ENCODE measurements around the gene LMX1A.

The LMX1A gene

DNA sequence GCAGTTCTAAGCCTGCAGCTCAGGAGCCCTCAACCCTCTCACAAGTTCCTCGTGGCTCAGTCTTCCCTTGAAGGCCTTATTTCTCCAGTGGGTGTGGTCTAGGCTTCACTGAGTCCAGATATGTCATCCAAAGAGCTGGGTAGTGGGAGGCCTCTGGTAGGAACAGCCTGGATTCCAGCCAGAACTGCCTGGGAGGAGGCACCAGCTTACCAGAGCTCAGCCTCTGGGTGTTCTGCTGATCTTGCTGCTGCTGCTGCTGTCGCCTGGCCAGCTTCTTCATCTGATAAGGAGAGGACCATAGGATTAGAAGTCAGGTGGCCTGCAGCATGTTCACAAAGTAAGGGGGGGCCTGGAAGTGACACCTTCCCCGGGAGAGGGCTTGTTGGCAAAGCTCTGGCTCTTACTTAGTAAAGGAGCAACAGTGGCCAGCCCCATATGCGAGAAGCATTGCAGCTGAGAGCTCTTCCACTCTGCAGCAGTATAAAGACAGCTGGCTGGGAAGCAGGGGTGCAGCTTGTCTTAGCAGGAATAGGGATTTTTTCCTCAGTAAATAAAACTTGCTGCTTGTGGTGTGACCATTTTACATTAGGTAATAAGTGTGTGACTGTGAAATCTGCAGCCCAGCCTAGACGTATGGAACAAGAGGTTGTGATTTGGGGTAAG lies 148.5 kb downstream of the LMX1A start:
- no peak for DNase-seq

DNA sequence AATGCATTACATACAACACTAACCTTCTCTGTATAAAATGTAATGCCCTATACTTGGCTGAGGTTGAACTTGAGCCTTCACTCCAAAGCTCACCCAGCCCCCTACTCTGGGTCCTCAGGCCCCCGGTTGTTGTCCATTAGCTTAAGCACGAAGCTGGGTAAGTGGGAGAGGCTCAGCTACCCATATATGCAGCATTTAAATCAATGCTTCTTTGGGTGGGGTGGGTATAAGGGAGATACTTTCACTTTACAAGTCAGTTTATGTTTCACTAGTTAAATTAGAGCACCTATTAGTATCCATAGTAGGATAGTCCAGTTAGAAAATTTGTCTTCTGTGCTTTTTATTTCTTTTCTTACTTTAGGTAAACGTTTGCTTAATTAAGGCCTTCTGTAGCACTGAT lies 151.4 kb downstream of the LMX1A start:
- no peak for DNase-seq

DNA sequence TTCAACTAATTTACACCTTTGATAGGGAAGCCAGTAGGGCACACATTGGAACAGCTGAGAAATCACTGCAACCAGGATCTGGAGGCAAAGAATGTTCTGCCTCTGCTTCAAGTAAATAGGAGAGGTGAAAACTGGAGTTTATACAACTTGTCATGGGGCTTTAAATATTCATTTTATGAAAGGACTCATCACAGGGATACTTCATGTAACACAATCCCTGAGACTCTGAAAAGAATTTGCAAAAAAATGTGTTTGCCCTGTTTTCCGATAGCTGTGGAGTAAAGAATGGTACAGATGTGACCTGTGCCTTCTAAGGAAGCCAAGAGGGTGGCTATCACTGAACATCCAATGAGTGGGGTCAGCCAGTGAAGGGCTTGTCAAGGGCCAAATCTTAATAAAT lies 152.0 kb downstream of the LMX1A start:
- DNase-seq: no peak

DNA sequence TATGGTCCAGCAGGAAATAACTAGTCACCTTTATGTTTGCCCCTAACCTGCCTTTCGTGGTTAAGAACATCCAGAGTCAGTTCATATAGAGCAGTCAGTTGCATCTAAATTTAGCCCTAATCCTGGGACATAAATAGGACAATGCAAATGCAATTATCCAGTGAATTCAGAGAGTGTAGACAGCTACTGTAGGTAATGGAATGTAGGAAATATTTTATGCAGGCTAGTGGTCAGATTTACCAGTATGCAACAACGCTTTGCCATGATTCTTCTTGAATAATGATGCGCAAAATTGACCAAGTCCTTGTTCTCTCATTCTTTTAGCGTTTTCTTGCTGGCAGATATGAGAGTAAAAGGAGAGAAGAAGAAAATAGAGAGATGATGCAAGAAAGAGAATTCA lies 165.4 kb downstream of the LMX1A start:
- no peak for DNase-seq

DNA sequence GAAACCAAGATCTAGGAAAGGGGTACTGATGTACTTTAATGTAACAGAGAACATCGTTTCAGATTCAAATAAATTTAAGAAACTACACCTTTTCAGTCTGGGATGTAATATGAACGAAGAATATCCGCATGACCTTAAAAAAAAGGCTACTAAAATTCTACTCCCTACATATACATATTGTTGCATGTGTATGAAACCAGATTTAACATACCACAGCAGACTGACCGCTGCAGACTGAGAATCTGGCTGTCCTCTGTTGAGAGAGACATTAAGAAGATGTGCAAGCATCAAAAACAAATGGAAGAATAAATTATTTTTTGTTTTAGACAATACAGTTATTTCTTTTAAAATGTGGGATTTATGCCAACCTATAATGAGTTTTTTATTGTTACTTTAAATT lies 166.6 kb downstream of the LMX1A start:
- no peak for DNase-seq

DNA sequence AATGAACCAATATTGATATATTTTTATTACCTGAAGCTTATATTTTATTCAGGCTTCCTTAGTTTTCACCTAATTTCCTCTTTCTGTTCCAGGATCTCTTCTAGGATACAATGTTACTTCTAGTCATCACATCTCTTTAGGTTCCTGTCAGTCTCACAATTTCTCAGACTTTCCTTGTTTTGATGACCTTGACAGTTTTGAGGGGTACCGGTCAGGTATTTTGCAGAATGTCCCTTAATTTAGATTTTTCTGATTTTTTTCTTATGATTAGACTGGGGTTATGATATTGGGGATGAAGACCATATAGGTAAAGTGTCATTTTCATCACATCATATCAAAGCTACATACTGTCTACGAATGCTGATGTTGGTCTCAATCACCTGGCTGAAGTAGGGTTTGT lies 167.5 kb downstream of the LMX1A start:
- no peak for DNase-seq

DNA sequence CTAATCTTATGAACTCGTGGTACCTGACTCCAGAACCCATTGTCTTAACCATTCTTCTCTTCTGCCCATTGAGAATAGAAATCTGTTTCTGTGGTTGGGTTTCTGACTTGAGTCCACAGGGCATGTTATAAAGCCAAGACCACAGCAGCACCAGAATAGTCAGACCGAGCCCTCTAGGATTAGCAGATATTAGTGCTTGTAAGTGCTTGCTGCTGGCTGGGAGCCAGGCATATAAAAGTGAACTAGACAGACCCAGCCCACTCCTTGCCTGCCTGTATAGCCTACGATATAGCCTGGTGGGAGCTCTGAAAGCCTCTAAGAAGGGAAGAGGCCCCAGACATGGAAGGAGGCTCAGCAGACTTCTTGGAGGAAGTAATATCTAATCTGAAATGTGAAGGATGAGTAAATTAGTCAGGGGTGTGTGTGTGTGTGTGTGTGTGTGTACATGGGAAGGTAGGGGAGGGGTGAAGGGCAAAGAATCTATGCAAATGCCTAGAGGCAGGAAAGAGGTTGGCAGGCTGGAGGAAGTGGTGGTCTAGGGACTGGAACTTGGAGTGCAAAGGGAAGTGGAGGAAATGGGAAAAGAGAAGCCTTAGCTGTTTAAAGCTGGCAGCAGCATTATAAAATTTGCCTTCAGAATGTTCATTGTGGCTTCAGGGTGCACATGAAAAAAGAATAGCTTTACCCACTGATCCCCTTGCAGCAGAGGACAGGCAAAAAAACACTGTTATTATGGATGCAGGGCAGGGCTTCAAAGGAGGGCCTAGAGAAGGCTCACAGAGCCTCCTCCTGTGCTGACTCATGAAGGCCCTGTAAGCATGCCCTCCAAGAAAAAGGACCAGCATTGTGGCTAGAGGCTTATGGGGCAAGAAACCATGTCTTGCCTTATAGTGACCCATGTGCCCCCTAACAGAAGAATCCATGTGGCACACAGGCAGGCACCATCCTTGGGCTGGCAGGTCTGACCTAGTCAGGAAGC lies 169.2 kb downstream of the LMX1A start:
- DNase-seq: no peak

DNA sequence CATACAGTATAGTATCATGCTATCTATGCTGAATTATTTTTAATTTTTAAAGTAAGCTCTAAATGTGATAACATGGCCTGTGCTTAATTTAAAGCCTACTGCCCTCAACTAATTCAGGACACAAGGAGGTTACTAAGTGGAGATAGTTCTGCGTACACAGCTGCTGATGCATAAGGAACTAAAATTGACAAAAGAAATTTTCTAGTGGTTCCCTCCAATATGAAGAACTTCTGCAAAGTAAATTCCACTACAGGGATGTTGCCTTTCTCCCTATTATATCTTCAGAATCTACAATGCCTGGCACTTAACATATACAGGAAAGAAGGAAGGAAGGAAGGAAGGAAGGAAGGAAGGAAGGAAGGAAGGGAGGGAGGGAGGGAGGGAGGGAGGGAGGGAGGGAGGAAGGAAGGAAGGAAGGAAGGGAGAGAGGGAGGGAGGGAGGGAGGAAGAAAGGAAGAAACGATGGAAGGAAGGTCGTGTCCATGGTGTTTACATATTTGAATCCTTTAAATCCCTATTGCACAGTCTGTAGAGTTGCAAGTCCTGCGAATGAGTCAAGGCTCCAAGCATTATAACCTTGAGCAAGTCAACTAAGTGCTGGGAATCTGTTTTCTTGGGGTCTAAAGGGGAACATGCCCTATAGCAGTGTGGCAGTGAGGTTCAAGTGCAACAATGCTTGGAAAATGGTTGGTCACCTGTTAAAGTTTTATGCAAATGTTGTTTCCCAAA lies 171.2 kb downstream of the LMX1A start:
- no peak for DNase-seq

DNA sequence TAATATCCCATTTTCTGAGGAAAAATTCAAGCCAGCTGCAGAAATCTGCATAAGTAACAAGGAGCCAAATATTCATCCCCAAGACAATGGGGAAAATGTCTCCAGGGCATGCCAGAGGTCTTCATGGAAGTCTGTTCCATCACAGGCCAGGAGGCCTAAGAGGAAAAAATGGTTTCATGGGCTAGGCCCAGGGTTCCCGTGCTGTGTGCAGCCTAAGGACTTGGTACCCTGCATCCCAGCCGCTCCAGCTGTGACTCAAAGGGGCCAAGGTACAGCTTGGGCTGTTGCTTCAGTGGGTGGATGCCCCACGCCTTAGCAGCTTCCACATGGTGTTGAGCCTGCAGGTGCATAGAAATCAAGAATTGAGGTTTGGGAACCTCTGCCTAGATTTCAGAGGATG lies 173.5 kb downstream of the LMX1A start:
- DNase-seq: no peak

DNA sequence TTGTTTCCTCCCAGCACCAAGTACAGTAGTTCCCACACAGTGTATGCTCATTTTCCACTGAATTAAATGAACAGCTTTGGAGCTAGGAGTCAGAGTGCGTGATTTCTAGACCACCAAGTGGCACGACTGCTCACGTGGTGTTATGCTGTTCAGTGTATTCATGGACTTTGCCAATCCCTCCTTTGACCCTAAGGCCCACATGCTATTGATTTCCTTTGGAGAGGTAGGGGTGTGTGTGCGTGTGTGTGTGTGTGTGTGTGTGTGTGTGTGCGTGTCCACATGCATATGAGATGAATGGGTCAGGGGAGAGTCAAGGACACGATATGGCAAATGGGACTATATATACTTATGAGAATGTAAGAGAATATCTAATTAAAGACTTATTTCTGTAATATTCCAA lies 177.2 kb downstream of the LMX1A start:
- no peak for DNase-seq

DNA sequence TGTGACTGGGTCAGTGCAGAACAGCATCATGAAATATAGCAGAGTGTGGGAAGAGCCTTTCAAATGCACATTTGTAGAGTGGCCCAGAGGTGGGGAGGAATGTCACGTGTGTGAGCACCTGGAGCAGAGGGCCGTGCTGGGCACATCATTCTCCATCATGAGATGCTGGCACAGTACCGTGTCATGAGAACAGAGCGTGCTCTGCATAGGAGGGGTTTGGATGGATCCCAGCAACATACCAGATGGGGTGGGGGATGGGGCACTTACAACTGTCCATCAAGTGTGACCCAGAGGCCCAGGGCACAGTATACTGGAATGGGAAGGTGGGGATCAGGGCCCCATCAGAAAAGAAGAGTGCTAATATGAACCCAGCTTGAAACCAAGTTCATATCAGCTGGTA lies 182.0 kb downstream of the LMX1A start:
- DNase-seq: no peak

DNA sequence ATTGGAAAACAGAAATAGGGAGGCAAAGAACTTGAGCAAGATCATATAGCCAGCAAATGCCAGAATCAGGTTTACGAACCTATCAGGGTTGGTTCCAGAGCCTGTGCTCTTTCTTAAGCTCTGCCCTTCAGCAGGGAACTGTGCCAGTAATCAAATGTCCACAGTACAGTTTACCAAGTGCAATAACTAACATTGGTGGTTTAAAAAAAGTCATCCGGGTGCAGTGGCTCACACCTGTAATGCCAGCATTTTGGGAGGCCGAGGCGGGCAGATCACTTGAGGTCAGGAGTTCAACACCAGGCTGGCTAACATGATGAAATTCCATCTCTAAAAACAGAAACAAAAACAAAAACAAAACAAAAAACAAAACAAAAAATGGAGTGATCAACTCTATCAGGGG lies 182.7 kb downstream of the LMX1A start:
- no peak for DNase-seq

DNA sequence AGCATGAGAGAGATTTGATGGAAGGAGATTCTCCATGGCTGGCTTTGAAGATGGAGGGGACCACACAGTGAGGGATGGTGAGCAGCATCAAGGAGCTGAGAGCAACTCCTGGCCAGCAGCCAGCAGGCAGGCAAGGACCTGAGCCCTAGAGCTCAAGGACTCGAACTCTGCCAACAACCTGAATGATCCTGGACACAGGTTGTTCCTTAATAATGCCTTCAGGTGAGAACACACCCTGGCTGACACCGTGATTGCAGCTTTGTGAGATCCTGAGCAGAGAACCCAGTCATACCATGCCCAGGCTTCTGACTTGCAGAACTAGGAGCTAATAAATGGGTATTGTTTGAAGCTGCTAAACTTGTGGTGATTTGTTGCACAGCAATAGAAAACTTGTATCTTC lies 183.1 kb downstream of the LMX1A start:
- no peak for DNase-seq

DNA sequence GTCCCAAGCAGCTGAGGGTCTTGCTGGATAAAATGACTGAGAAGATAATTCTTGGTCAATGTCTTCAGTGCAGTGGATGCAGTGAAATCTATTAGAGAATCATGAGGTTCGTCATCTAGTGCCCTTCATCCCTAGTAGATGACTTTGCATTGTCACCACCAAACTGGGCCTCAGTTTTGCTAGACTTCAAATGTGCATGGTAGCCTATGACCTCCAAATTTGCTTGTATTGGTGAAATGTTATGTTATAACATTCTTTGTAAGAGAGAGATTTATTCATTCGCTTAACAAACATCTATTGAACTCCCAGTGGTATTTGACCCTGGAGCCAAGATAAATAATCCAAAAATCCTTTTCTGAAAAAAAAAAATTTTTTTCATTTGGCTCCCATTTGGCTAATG lies 183.8 kb downstream of the LMX1A start:
- no peak for DNase-seq

DNA sequence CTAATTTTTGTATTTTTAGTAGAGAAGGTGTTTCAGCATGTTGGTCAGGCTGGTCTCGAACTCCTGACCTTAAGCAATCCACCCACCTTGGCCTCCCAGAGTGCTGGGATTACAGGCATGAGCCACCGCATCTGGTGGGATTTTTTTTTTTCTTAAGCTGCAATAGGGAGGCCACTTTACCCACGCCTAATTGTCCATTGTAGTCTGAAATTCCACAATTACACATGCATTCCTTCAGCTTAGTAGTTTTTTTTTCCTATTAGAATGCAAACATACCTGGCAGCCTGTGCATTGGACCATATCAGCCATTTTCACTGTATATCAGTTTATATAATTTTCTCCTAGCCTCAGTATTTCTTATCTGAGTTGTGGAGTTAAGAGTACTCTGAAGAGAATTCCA lies 186.8 kb downstream of the LMX1A start:
- no peak for DNase-seq

DNA sequence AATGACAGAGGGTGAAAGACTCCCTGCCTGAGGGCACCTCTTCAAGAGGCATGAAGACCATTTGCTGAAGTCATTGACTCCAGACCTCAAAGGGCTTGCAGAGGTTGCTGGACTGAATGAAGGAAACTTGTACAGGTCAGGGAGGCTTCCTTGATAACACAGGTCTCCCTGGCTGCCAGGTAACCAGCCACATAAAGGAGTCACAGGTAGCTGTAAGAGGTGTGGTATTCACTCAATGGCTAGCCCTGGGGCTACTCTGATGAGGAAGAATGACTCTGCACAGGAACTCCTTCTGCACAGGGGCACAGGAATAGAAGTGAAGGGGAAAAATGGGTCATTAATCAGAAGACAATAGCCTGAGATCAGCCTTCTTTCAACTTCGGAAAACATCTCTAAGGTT lies 187.5 kb downstream of the LMX1A start:
- no peak for DNase-seq

DNA sequence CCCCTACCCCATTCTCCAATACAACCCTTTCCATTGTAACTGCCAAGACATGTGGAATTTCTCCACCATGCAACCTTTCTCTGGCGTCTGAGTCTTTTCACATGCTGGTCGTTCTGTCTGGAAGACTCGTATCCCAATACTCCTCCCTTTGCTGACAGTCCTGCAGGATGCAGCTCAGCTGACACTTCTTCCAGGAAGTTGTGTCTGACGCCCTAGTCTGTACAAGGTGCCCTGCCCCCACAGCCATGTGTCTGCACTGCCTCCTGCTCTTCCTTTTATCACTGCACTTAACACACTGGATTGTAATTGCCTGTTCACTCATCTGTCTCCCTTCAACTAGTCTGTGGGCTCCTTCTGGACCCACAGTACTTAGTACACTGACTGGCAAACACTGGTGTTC lies 188.0 kb downstream of the LMX1A start:
- DNase-seq: no peak

DNA sequence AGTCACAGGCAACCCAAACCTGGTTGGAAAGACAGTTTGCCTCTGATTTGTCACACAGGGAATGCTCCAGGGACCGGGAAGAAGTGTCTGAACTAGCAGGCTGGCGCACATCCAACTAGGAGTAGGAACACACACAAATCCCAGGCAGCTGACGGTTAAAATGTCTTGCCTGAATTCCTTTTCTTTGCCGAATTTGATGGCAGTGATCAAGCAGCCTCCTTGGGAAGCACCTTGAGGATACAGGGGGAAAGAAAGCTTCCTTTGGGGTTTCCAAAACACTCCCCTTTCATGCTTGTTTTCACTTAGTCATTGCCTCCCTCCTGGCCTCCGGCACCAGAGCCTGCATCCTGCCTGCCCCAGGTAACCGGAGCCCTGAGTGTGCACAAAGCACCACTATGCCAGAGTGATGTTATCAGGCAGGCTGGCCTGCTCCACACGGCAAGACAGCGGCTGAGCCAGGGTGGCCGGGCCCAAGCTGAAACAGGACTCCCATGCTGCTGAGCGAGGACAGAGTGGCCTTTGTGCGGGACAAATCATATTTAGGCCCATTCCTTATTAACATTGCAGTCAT lies 193.8 kb downstream of the LMX1A start:
- no peak for DNase-seq

DNA sequence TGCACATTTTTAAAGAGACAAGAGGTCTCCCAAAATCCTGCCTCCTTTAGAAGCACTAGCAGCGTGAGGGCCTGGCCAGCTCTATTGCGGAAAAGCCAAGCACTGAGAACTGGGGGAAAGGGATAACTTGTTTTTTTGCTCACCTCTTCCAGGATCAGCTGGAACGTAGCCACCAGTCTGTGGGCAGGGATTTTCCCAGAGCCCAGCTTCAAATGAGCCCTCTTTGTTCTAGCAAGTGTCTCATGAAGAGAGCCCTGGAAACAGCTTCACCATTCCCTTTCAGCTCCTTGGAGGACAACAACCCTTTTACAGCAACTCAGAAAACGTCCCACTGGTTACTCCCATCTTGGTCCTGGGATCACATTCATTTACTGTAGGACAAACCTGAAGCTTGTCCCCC lies 195.4 kb downstream of the LMX1A start:
- no peak for DNase-seq

DNA sequence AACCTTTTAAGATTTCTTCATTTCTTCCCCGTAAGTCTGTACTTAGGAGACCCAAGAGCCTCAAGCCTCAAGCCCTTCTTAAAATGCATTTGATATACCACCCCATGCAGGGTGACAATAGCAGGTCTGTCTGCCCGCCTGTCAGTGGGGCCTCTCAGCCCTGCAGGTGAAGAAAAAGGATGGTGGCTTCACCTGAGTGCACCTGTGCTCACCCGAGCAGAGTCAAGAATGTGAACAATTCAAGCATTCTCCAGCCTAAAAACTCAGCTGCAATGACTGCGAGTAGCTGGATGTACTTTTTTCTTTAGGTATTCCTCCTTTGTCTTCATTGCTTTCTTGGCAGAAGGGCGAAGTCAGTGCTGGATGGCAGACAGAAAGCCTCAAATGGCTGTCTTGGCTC lies 203.3 kb downstream of the LMX1A start:
- no peak for DNase-seq

DNA sequence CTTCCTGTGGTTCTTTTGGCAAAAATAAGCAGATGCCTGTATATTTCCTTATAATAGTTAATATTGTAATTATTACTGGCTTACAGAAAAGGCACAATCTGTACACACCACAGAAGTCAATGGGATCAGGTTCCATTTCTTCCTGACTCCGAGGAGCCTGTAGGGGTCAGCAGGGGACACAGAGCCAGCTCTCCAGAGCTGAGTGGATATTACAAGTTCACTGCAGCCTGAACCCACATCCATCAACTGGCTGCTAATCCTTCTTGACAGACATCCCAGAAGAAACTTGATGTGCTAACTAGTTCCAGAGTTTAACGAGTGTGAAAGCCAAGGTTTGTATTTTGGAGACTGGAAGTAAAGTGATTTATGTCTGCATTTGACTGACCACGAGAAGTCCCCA lies 203.8 kb downstream of the LMX1A start:
- no peak for DNase-seq

DNA sequence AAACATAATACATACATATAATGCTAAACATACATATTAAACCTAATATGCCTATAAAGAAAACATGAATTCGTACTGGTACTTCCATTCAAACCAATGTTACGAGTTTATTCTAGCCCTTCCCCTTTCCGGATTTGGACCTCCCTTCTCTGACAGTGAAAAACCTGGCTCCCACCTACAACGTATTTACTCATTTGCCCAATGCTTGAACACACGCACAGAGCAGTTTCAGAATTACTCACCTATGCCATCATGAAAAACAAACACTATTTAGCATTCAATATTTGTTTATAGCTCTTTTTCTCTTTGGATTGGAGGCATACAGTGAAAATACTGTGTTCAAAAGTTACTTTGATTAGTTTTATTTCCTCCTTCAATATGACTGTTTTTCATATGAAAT lies 204.4 kb downstream of the LMX1A start:
- DNase-seq: no peak

Data from stimulated activated CD4-positive, alpha-beta T cell treated with anti-CD3 and anti-CD28 coated beads, Interleukin-4, amount 100 ng/mL, for 24 hours (primary cell).